CD4-positive, alpha-beta T cell (primary cell): ENCODE data around the gene TMUB1. TPM values are rescaled to one million over a fixed set of nuclear protein-coding genes. Genes with fewer than 3 reads are reported as not detected.

ENCODE experiments used
- ATAC-seq: fragments of 200-7000 bp; cut with Tn5 transposase; one replicate; pipeline ENCODE4 v1.10.0; 2022; ENCODE audit warnings: mild to moderate bottlenecking; ENCODE audit not compliant: poor library complexity
- CTCF ChIA-PET: fragments of 350-600 bp; sonication (Branson Sonifier 250); formaldehyde crosslinking; loops from one replicate; lab custom pipeline; 2021; ENCODE audit warnings: antibody characterized with exemption, inconsistent platforms; lab: Charles Lee
- POLR2A ChIA-PET: fragments of 350-600 bp; sonication (Branson Sonifier 250); formaldehyde crosslinking; loops from one replicate; lab custom pipeline; 2021; ENCODE audit warnings: antibody characterized with exemption, inconsistent platforms; lab: Charles Lee
- DNase-seq, 14 experiments: peaks; one replicate each; pipeline ENCODE4 v3.0.0-alpha.2; 2013 to 2020; ENCODE audit warnings: mixed read lengths in 2 of 14
- H3K27ac ChIP-seq, 2 donors: one replicate each; pipeline versions ENCODE4 v1.5.1 to v1.7.0; 2013; ENCODE audit warnings: low read length in 2 of 2, low read depth in 1 of 2, mild to moderate bottlenecking in 1 of 2
- H3K27me3 ChIP-seq, 2 experiments: 1 replicate in 1 of 2; 2 replicates in 1 of 2; pipeline versions ENCODE4 v1.6.1 to v1.7.0; 2013; ENCODE audit warnings: low read length in 2 of 2, control low read depth in 1 of 2, mild to moderate bottlenecking in 1 of 2, moderate library complexity in 1 of 2; ENCODE audit not compliant: insufficient read depth in 2 of 2, control insufficient read depth in 1 of 2
- H3K36me3 ChIP-seq: one replicate; pipeline ENCODE4 v1.6.1; 2013; ENCODE audit warnings: low read length, control low read depth; ENCODE audit not compliant: insufficient read depth
- H3K4me1 ChIP-seq: one replicate; pipeline ENCODE4 v1.6.1; 2013; ENCODE audit warnings: low read length, control low read depth; ENCODE audit not compliant: insufficient read depth
- H3K4me3 ChIP-seq: one replicate; pipeline ENCODE4 v1.5.1; 2013; ENCODE audit warnings: mild to moderate bottlenecking, low read length, moderate library complexity
- H3K9me3 ChIP-seq, 2 experiments: 1 replicate in 1 of 2; 2 replicates in 1 of 2; pipeline versions ENCODE4 v1.6.1 to v1.7.0; 2013; ENCODE audit warnings: low read length in 2 of 2, mild to moderate bottlenecking in 2 of 2, control low read depth in 1 of 2, moderate library complexity in 1 of 2; ENCODE audit not compliant: control insufficient read depth in 1 of 2, insufficient read depth in 1 of 2
- H3K27ac Mint-ChIP-seq: one replicate; pipeline ENCODE4 v1.8.0; 2020; ENCODE audit warnings: mixed read lengths
- H3K27me3 Mint-ChIP-seq: one replicate; pipeline ENCODE4 v1.8.0; 2021; ENCODE audit warnings: mixed read lengths
- H3K36me3 Mint-ChIP-seq: one replicate; pipeline ENCODE4 v1.8.0; 2021; ENCODE audit warnings: low read depth, mixed read lengths
- H3K4me1 Mint-ChIP-seq: one replicate; pipeline ENCODE4 v1.8.0; 2021; ENCODE audit warnings: low read depth, mixed read lengths
- H3K4me3 Mint-ChIP-seq: one replicate; pipeline ENCODE4 v1.8.0; 2020; ENCODE audit warnings: mild to moderate bottlenecking, mixed read lengths
- H3K9me3 Mint-ChIP-seq: one replicate; pipeline ENCODE4 v1.8.0; 2020; ENCODE audit warnings: mixed read lengths
- CTCF ChIP-seq: fragments of 200-600 bp; IDR thresholded peaks from one replicate; pipeline ENCODE4 v1.8.0; 2022; ENCODE audit warnings: antibody characterized with exemption, mild to moderate bottlenecking
- intact Hi-C, 2 experiments: fragments of 100-400 bp; cut with DNase I in 1 of 2; cut with micrococcal nuclease in 1 of 2; formaldehyde crosslinking; loops; one replicate each; pipeline versions ENCODE4 v1.15.1 to v1.9.0; 2023 to 2025; cut with DNase I, micrococcal nuclease
- total RNA-seq, 174 experiments: library from RNA in 2 of 174; stranded (reverse) in 2 of 174; gene quantifications; one replicate each; pipeline ENCODE4 v1.2.3 and lab custom pipeline; 2021 to 2026

Gene TMUB1
- total RNA-seq, 2 experiments from 2014 or later, result 44.5 to 46.6 TPM

- Mint-ChIP-seq H3K9me3 (no peaks in the 10 kb centered on the region), H3K4me1 (peaks cover 14% of the 10 kb centered on the region), H3K4me3 (no peak overlapping the region), H3K36me3 (peaks cover 42% of the 10 kb centered on the region), H3K27ac (no peak overlapping the region), H3K27me3 (no peaks in the 10 kb centered on the region)
- no peaks in the 10 kb centered on the region for H3K9me3 ChIP-seq
- no peak for ATAC-seq
- no peak for DNase-seq
- H3K4me3 ChIP-seq, result no peak overlapping the region
- ChIA-PET CTCF (no interaction called here), POLR2A (no interaction called here)
- no peak for TF ChIP-seq CTCF
- H3K4me1 ChIP-seq, result peaks cover 13% of the 10 kb centered on the region
- H3K36me3 ChIP-seq, result peaks cover 61% of the 10 kb centered on the region
- intact Hi-C loops, result no loop called here
- no peaks in the 10 kb centered on the region for H3K27me3 ChIP-seq
- H3K27ac ChIP-seq, result no peak overlapping the region
These were observed 17.8 kb downstream of the TMUB1 start for GRCh38 chr7:151065516-151065915.

DNA sequence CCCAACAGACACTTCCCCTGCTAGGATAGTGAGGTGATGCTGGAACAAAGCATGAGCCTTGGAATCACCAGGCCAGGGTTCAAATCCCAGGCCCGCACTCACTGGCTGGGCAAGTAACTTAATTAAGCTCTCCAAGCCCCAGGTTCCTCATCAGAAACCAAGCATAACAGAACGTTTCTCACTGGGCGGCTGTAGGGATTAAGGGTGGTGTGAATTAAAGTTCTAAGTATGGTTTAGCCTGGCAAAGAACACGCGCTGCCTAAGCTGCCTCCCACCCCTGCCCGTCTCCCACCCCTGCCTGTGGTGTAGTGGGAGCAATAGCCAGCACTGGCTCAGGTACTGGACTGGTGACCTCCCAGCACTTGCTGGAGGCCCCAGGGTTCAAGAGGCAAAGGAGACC, 18.3 kb downstream of the TMUB1 start:
- H3K9me3 ChIP-seq, result no peaks in the 10 kb centered on the region
- POLR2A ChIA-PET, result no interaction called here
- peaks cover 18% of the 10 kb centered on the region for H3K4me1 ChIP-seq
- no peak overlapping the region for H3K27ac ChIP-seq
- DNase-seq (no peak), ATAC-seq (no peak)
- no peaks in the 10 kb centered on the region for H3K9me3 Mint-ChIP-seq
- H3K4me3 ChIP-seq, result no peak overlapping the region
- CTCF ChIA-PET, result no interaction called here
- no peak overlapping the region for H3K4me3 Mint-ChIP-seq
- H3K36me3 Mint-ChIP-seq, result peaks cover 38% of the 10 kb centered on the region
- H3K4me1 Mint-ChIP-seq, result peaks cover 14% of the 10 kb centered on the region
- no peak for TF ChIP-seq CTCF
- no peaks in the 10 kb centered on the region for H3K27me3 Mint-ChIP-seq
- H3K27me3 ChIP-seq, result no peaks in the 10 kb centered on the region
- peaks cover 56% of the 10 kb centered on the region for H3K36me3 ChIP-seq
- intact Hi-C loops, result no loop called here
- H3K27ac Mint-ChIP-seq, result no peak overlapping the region

DNA sequence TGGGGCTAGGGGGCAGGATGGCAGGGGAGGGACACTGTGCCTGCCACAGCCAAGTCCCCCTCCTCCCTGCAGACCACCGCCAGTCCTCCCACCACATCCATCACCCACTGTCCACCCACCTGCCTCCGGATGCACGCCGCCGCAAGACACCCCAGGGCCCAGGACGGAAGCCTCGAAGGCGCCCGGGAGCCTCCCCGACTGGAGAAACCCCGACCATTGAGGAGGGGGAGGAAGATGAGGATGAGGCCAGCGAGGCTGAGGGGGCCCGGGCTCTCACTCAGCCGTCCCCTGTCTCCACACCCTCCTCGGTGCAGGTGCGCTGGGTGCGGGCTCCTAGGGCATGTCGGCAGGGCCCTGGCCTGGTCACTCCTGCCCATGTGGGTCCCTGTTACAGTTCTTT, 18.8 kb downstream of the TMUB1 start:
- peaks cover 51% of the 10 kb centered on the region for H3K36me3 ChIP-seq
- no peaks in the 10 kb centered on the region for H3K27me3 Mint-ChIP-seq
- ChIA-PET POLR2A (no interaction called here), CTCF (no interaction called here)
- H3K27me3 ChIP-seq, result no peaks in the 10 kb centered on the region
- H3K4me1 ChIP-seq, result peaks cover 20% of the 10 kb centered on the region
- peaks cover 36% of the 10 kb centered on the region for H3K36me3 Mint-ChIP-seq
- H3K27ac Mint-ChIP-seq, result no peak overlapping the region
- H3K9me3 ChIP-seq, result no peaks in the 10 kb centered on the region
- intact Hi-C loops, result no loop called here
- H3K4me3 Mint-ChIP-seq, result no peak overlapping the region
- H3K27ac ChIP-seq, result no peak overlapping the region
- ATAC-seq (no peak), DNase-seq (no peak)
- peaks cover 14% of the 10 kb centered on the region for H3K4me1 Mint-ChIP-seq
- TF ChIP-seq CTCF, result no peak
- H3K4me3 ChIP-seq, result no peak overlapping the region
- H3K9me3 Mint-ChIP-seq, result no peaks in the 10 kb centered on the region
